Measurements from ENCODE around the gene TSC1. TPM values are rescaled to one million over a fixed set of nuclear protein-coding genes. Genes with fewer than 3 reads are reported as not detected.

TSC1 gene
- total RNA-seq, 1 experiment from 2014 or later = 40.9 TPM

DNA sequence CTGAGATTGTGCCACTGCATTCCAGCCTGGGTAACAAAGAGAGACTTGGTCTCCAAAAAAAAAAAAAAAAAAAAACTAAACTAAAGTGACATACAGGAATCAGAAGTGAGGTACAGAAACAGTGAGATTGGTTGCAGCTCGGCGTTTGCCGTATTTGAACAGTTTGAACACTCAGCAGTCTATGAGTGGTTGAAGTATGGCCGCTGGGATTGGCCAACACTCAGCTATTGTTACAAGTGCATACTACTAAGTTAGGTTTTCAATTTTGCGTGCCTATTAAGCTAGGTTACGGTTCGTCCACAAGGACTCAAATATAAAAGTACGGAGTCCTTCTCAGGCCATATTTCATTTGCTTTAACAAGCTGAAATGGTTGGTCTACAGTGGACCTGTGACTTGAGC, 3.3 kb upstream of the TSC1 start:
- no peak for TF ChIP-seq EZH2 (IDR thresholded peaks at IDR 0.05; ENCODE audit: borderline replicate concordance, low read depth, low read length, poor library complexity, severe bottlenecking)
- TF ChIP-seq, protein P1, sequence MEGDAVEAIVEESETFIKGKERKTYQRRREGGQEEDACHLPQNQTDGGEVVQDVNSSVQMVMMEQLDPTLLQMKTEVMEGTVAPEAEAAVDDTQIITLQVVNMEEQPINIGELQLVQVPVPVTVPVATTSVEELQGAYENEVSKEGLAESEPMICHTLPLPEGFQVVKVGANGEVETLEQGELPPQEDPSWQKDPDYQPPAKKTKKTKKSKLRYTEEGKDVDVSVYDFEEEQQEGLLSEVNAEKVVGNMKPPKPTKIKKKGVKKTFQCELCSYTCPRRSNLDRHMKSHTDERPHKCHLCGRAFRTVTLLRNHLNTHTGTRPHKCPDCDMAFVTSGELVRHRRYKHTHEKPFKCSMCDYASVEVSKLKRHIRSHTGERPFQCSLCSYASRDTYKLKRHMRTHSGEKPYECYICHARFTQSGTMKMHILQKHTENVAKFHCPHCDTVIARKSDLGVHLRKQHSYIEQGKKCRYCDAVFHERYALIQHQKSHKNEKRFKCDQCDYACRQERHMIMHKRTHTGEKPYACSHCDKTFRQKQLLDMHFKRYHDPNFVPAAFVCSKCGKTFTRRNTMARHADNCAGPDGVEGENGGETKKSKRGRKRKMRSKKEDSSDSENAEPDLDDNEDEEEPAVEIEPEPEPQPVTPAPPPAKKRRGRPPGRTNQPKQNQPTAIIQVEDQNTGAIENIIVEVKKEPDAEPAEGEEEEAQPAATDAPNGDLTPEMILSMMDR (conservative IDR thresholded peaks at IDR 0.05; ENCODE audit: low read depth, low read length) = no peak
- intact Hi-C loops (cut with micrococcal nuclease; ENCODE audit: unreplicated experiment) = no loop called here
- CTCF ChIA-PET = no interaction called here
- no peak overlapping the region for H3K27ac ChIP-seq (ENCODE audit: low read depth, low read length, poor library complexity, severe bottlenecking)
- no peaks in the 10 kb centered on the region for H3K27me3 ChIP-seq (replicated peaks; ENCODE audit: insufficient read depth, low read depth, low read length, poor library complexity)
- H3K4me1 ChIP-seq (ENCODE audit: insufficient read depth, low read length, poor library complexity, severe bottlenecking) = peaks cover 7% of the 10 kb centered on the region
- no peaks in the 10 kb centered on the region for H3K9me3 ChIP-seq (ENCODE audit: low read depth, low read length, poor library complexity, severe bottlenecking)
- no peaks in the 10 kb centered on the region for H3K36me3 ChIP-seq (ENCODE audit: insufficient read depth, low read length, poor library complexity, severe bottlenecking)
- BruUV-seq (replicated peaks) = no TSS peak
- no peak overlapping the region for H3K4me3 ChIP-seq (ENCODE audit: low read depth, low read length, poor library complexity, severe bottlenecking)
- no peak for DNase-seq (ENCODE audit: low spot score)
- POLR2A ChIA-PET (ENCODE audit: low non-redundant PET) = no interaction called here

DNA sequence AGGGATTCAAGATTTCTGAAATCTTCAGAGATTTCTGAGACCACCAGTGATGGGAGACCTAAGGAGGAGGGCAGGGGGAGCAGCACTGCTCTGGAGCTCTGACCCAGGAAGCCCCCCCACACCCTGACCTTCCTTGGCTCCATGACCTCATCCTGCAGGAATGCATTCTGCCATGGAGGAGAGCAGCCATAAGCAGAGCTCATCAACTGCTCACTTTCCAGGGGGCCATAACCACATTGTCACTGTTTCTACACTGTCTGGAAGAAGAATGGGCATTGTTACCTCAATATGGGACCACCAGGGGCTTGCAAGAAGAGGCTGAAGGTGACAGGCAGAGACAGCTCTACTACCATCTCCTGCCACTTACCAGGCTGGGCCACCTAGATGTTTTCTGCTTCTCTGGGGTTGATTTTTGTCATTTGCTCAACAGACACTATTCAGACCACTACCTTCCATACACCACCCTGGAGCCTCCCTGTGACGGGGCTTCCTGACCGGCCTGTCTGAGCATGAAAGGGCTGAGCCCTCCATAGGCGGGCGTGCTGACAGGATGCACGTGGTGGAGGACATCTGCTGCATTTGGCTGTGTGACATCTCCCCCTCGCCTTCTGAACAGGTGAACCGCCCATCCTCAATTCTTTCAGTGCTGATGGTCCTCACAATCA, 2.3 kb upstream of the TSC1 start:
- Histone ChIP-seq H3K27me3 (replicated peaks; ENCODE audit: insufficient read depth, low read depth, low read length, poor library complexity) (no peaks in the 10 kb centered on the region), H3K4me1 (ENCODE audit: insufficient read depth, low read length, poor library complexity, severe bottlenecking) (peaks cover 11% of the 10 kb centered on the region), H3K9me3 (ENCODE audit: low read depth, low read length, poor library complexity, severe bottlenecking) (no peaks in the 10 kb centered on the region), H3K27ac (ENCODE audit: low read depth, low read length, poor library complexity, severe bottlenecking) (no peak overlapping the region), H3K36me3 (ENCODE audit: insufficient read depth, low read length, poor library complexity, severe bottlenecking) (no peaks in the 10 kb centered on the region), H3K4me3 (ENCODE audit: low read depth, low read length, poor library complexity, severe bottlenecking) (no peak overlapping the region)
- ChIA-PET POLR2A (ENCODE audit: low non-redundant PET) (no interaction called here), CTCF (no interaction called here)
- BruUV-seq (replicated peaks) = no TSS peak
- no peak for TF ChIP-seq EZH2 (IDR thresholded peaks at IDR 0.05; ENCODE audit: borderline replicate concordance, low read depth, low read length, poor library complexity, severe bottlenecking)
- TF ChIP-seq, protein P1 (conservative IDR thresholded peaks at IDR 0.05; ENCODE audit: low read depth, low read length) = no peak
- DNase-seq (ENCODE audit: low spot score) = no peak
- intact Hi-C loops (cut with micrococcal nuclease; ENCODE audit: unreplicated experiment) = no loop called here

DNA sequence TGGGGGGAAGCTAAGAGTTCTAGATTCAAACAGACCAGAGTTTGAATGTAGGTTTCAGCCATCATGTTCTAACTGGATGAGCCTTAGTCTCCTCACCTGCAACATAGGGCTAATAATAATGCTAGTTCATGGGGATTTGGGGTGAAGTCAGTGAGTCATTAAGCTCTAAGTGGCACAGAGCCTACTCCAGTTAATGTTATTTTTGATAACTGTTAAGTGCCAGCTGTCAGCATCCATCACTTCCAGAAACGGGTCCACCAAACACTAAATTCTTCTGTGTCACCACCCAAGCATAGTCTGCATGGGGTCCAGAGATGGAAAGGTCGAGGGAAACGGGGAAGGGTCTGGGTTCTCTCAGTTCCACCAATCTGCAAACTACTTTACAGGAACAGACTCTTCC, 1.8 kb upstream of the TSC1 start:
- CTCF ChIA-PET = no interaction called here

More for the DNA sequence above, 1.8 kb upstream of the TSC1 start:
- Histone ChIP-seq H3K36me3 (ENCODE audit: insufficient read depth, low read length, poor library complexity, severe bottlenecking) (no peaks in the 10 kb centered on the region), H3K27ac (ENCODE audit: low read depth, low read length, poor library complexity, severe bottlenecking) (no peak overlapping the region), H3K27me3 (replicated peaks; ENCODE audit: insufficient read depth, low read depth, low read length, poor library complexity) (no peaks in the 10 kb centered on the region), H3K4me3 (ENCODE audit: low read depth, low read length, poor library complexity, severe bottlenecking) (no peak overlapping the region), H3K9me3 (ENCODE audit: low read depth, low read length, poor library complexity, severe bottlenecking) (no peaks in the 10 kb centered on the region), H3K4me1 (ENCODE audit: insufficient read depth, low read length, poor library complexity, severe bottlenecking) (peaks cover 11% of the 10 kb centered on the region)
- no TSS peak for BruUV-seq (replicated peaks)
- intact Hi-C loops (cut with micrococcal nuclease; ENCODE audit: unreplicated experiment) = no loop called here
- POLR2A ChIA-PET (ENCODE audit: low non-redundant PET) = no interaction called here
- no peak for DNase-seq (ENCODE audit: low spot score)
- no peak for TF ChIP-seq EZH2 (IDR thresholded peaks at IDR 0.05; ENCODE audit: borderline replicate concordance, low read depth, low read length, poor library complexity, severe bottlenecking)
- TF ChIP-seq, protein P1 (conservative IDR thresholded peaks at IDR 0.05; ENCODE audit: low read depth, low read length) = no peak

All from A673 (cell line).